HEK293 (cell line): ENCODE results near the gene FAM3C.

Experiments
- CTCF ChIA-PET: fragments of 350-600 bp; formaldehyde crosslinking; extraction: SDS; loops from one replicate; lab custom pipeline; 2021; ENCODE audit warnings: antibody characterized with exemption; lab: Yijun Ruan, JAX
- POLR2A ChIA-PET: fragments of 300-600 bp; formaldehyde crosslinking; extraction: SDS; loops from one replicate; lab custom pipeline; 2020; ENCODE audit warnings: antibody characterized with exemption, inconsistent platforms; lab: Yijun Ruan, JAX
- H3K27ac ChIP-seq: fragments of 200-500 bp; sonication (Bioruptor generic); 2 replicates; pipeline ENCODE4 v1.5.1; 2014; ENCODE audit warnings: low read depth, low read length, control low read depth, inconsistent platforms; ENCODE audit errors: extremely low read depth
- H3K36me3 ChIP-seq, 2 experiments: fragments of 200-500 bp in 1 of 2; sonication (Bioruptor generic) in 1 of 2; 1 replicate in 1 of 2; 2 replicates in 1 of 2; pipeline ENCODE4 v1.5.1; 2014 to 2017; ENCODE audit warnings: inconsistent platforms in 2 of 2, low read length in 2 of 2; ENCODE audit not compliant: control insufficient read depth in 2 of 2, insufficient read depth in 1 of 2
- H3K4me1 ChIP-seq: fragments of 200-500 bp; sonication (Bioruptor generic); 2 replicates; pipeline ENCODE4 v1.5.1; 2014; ENCODE audit warnings: mild to moderate bottlenecking, low read length, inconsistent platforms; ENCODE audit not compliant: control insufficient read depth, insufficient read depth
- H3K4me3 ChIP-seq: 2 replicates; pipeline ENCODE4 v1.5.1; 2011; ENCODE audit warnings: low read depth, mild to moderate bottlenecking, control low read depth, low read length, moderate library complexity
- H3K9me3 ChIP-seq: fragments of 200-500 bp; sonication (Bioruptor generic); 2 replicates; pipeline ENCODE4 v1.5.1; 2014; ENCODE audit warnings: low read depth, low read length, inconsistent platforms; ENCODE audit not compliant: control insufficient read depth, insufficient read depth
- HOXC10 ChIP-seq: sonication (generic); formaldehyde crosslinking; IDR thresholded peaks from 2 replicates; pipeline ENCODE4 v1.8.1; 2023; ENCODE audit warnings: mild to moderate bottlenecking, missing genetic modification reagents
- IKZF3 ChIP-seq: fragments of 450-650 bp; IDR thresholded peaks from 2 replicates; pipeline ENCODE4 v1.5.0; 2018; ENCODE audit warnings: missing biosample characterization, mild to moderate bottlenecking, missing genetic modification characterization, moderate library complexity
- KLF10 ChIP-seq: fragments of 450-650 bp; IDR thresholded peaks from 2 replicates; pipeline ENCODE4 v1.5.1; 2018; ENCODE audit warnings: missing biosample characterization, mild to moderate bottlenecking, missing genetic modification characterization
- MEIS1 ChIP-seq: sonication (generic); formaldehyde crosslinking; IDR thresholded peaks from 2 replicates; pipeline ENCODE4 v1.8.1; 2022; ENCODE audit warnings: missing genetic modification reagents, mild to moderate bottlenecking, borderline replicate concordance
- REPIN1 ChIP-seq: fragments of 450-650 bp; formaldehyde crosslinking; IDR thresholded peaks from 2 replicates; pipeline ENCODE4 v1.5.1; 2017; ENCODE audit warnings: missing biosample characterization, missing genetic modification characterization, low read depth
- WT1 ChIP-seq: fragments of 450-650 bp; formaldehyde crosslinking; IDR thresholded peaks from 2 replicates; pipeline ENCODE4 v1.5.1; 2016; ENCODE audit warnings: missing biosample characterization, missing genetic modification characterization
- ZNF140 ChIP-seq: fragments of 450-650 bp; formaldehyde crosslinking; IDR thresholded peaks from 2 replicates; pipeline ENCODE4 v1.5.1; 2016; ENCODE audit warnings: missing biosample characterization, missing genetic modification characterization
- ZNF175 ChIP-seq: fragments of 450-650 bp; formaldehyde crosslinking; IDR thresholded peaks from 2 replicates; pipeline ENCODE4 v1.5.1; 2016; ENCODE audit warnings: missing biosample characterization, missing genetic modification characterization
- ZNF221 ChIP-seq: fragments of 450-650 bp; formaldehyde crosslinking; IDR thresholded peaks from 2 replicates; pipeline ENCODE4 v1.5.1; 2017; ENCODE audit warnings: missing biosample characterization, missing genetic modification characterization, borderline replicate concordance
- ZNF223 ChIP-seq: fragments of 450-650 bp; formaldehyde crosslinking; IDR thresholded peaks from 2 replicates; pipeline ENCODE4 v1.5.1; 2016; ENCODE audit warnings: missing biosample characterization, missing genetic modification characterization
- ZNF354C ChIP-seq: fragments of 450-650 bp; formaldehyde crosslinking; IDR thresholded peaks from 2 replicates; pipeline ENCODE4 v1.5.1; 2016; ENCODE audit warnings: missing biosample characterization, missing genetic modification characterization, low read depth, borderline replicate concordance
- ZNF426 ChIP-seq: fragments of 450-650 bp; formaldehyde crosslinking; IDR thresholded peaks from 2 replicates; pipeline ENCODE4 v1.5.1; 2017; ENCODE audit warnings: missing biosample characterization, missing genetic modification characterization, mild to moderate bottlenecking, inconsistent platforms, moderate library complexity
- ZNF514 ChIP-seq: fragments of 450-650 bp; formaldehyde crosslinking; IDR thresholded peaks from 2 replicates; pipeline ENCODE4 v1.5.1; 2016; ENCODE audit warnings: missing biosample characterization, missing genetic modification characterization
- ZNF529 ChIP-seq: fragments of 450-650 bp; formaldehyde crosslinking; IDR thresholded peaks from 2 replicates; pipeline ENCODE4 v1.5.1; 2017; ENCODE audit warnings: missing genetic modification characterization, missing biosample characterization; ENCODE audit not compliant: insufficient replicate concordance
- ZNF596 ChIP-seq: fragments of 450-650 bp; IDR thresholded peaks from 2 replicates; pipeline ENCODE4 v1.5.0; 2018; ENCODE audit warnings: missing biosample characterization, mild to moderate bottlenecking, missing genetic modification characterization, moderate library complexity
- ZNF624 ChIP-seq: fragments of 450-650 bp; formaldehyde crosslinking; IDR thresholded peaks from 2 replicates; pipeline ENCODE4 v1.5.1; 2017; ENCODE audit warnings: missing biosample characterization, missing genetic modification characterization
- ZNF76 ChIP-seq: fragments of 450-650 bp; formaldehyde crosslinking; IDR thresholded peaks from 2 replicates; pipeline ENCODE4; 2016; ENCODE audit warnings: low read depth, missing biosample characterization, missing genetic modification characterization, borderline replicate concordance
- TF ChIP-seq, protein P1 (sequence below): fragments of 450-650 bp; formaldehyde crosslinking; IDR thresholded peaks from 2 replicates; pipeline ENCODE4 v1.5.1; 2016; ENCODE audit warnings: missing biosample characterization, missing genetic modification characterization
- TF ChIP-seq, protein P2 (sequence below): IDR thresholded peaks from 2 replicates; pipeline ENCODE4 v1.6.1; 2011; ENCODE audit warnings: mild to moderate bottlenecking, low read depth, low read length, borderline replicate concordance
- TF ChIP-seq, protein P3 (sequence below): fragments of 450-650 bp; formaldehyde crosslinking; IDR thresholded peaks from 2 replicates; pipeline ENCODE4 v1.5.1; 2016; ENCODE audit warnings: missing biosample characterization, missing genetic modification characterization
- TF ChIP-seq, protein P4 (sequence below): fragments of 450-650 bp; formaldehyde crosslinking; IDR thresholded peaks from 2 replicates; pipeline ENCODE4 v1.5.1; 2016; ENCODE audit warnings: missing biosample characterization, missing genetic modification characterization
- TF ChIP-seq, protein P5 (sequence below): fragments of 450-650 bp; formaldehyde crosslinking; IDR thresholded peaks from 2 replicates; pipeline ENCODE4 v1.5.1; 2016; ENCODE audit warnings: missing biosample characterization, missing genetic modification characterization, borderline replicate concordance

The FAM3C gene

DNA sequence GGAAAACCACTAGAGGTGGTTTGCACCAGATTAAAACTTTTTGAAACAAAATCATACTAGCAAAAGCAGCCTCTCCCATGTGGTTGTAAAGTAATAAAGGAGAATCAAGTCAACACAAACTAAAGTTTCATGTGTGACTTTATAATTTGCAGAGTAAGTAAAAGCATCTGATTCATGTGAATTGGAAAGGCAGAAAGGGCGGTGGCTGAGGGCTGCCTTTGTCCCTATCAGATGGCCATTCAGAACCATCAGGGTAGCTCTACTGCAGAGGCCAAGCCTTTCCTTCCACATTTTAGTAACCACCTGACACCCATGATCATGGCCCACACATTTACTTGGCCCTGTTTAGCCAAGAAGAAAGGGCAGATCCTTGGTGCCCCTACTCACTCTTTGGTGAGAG is 51.6 kb downstream of the FAM3C start:
- peaks cover 0 to 6% of the 10 kb centered on the region in 2 experiments; a peak in 1 of 3 replicates for H3K36me3 ChIP-seq
- no peak overlapping the region for H3K4me3 ChIP-seq
- CTCF ChIA-PET = interaction anchor here (1.0 to 1.5 kb wide), 2 partner anchors 22 to 203 kb away, joined by 3 to 5 read pairs; no protein-coding TSS in a partner anchor
- H3K9me3 ChIP-seq = no peaks in the 10 kb centered on the region
- POLR2A ChIA-PET = no interaction called here
- no peaks in the 10 kb centered on the region for H3K4me1 ChIP-seq
- no peak overlapping the region for H3K27ac ChIP-seq
- TF ChIP-seq IKZF3 (tag by site-specific recombination) = no peak
- no peak for TF ChIP-seq ZNF514
- TF ChIP-seq ZNF221 (tag by site-specific recombination) = no peak
- no peak for TF ChIP-seq ZNF223
- no peak for TF ChIP-seq ZNF140 (tag by site-specific recombination)
- TF ChIP-seq, protein P1, sequence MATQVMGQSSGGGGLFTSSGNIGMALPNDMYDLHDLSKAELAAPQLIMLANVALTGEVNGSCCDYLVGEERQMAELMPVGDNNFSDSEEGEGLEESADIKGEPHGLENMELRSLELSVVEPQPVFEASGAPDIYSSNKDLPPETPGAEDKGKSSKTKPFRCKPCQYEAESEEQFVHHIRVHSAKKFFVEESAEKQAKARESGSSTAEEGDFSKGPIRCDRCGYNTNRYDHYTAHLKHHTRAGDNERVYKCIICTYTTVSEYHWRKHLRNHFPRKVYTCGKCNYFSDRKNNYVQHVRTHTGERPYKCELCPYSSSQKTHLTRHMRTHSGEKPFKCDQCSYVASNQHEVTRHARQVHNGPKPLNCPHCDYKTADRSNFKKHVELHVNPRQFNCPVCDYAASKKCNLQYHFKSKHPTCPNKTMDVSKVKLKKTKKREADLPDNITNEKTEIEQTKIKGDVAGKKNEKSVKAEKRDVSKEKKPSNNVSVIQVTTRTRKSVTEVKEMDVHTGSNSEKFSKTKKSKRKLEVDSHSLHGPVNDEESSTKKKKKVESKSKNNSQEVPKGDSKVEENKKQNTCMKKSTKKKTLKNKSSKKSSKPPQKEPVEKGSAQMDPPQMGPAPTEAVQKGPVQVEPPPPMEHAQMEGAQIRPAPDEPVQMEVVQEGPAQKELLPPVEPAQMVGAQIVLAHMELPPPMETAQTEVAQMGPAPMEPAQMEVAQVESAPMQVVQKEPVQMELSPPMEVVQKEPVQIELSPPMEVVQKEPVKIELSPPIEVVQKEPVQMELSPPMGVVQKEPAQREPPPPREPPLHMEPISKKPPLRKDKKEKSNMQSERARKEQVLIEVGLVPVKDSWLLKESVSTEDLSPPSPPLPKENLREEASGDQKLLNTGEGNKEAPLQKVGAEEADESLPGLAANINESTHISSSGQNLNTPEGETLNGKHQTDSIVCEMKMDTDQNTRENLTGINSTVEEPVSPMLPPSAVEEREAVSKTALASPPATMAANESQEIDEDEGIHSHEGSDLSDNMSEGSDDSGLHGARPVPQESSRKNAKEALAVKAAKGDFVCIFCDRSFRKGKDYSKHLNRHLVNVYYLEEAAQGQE = no peak
- TF ChIP-seq, protein P2, sequence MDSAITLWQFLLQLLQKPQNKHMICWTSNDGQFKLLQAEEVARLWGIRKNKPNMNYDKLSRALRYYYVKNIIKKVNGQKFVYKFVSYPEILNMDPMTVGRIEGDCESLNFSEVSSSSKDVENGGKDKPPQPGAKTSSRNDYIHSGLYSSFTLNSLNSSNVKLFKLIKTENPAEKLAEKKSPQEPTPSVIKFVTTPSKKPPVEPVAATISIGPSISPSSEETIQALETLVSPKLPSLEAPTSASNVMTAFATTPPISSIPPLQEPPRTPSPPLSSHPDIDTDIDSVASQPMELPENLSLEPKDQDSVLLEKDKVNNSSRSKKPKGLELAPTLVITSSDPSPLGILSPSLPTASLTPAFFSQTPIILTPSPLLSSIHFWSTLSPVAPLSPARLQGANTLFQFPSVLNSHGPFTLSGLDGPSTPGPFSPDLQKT = no peak
- TF ChIP-seq HOXC10 = no peak
- TF ChIP-seq, protein P3, sequence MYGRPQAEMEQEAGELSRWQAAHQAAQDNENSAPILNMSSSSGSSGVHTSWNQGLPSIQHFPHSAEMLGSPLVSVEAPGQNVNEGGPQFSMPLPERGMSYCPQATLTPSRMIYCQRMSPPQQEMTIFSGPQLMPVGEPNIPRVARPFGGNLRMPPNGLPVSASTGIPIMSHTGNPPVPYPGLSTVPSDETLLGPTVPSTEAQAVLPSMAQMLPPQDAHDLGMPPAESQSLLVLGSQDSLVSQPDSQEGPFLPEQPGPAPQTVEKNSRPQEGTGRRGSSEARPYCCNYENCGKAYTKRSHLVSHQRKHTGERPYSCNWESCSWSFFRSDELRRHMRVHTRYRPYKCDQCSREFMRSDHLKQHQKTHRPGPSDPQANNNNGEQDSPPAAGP (tag by site-specific recombination) = no peak
- TF ChIP-seq, protein P4, sequence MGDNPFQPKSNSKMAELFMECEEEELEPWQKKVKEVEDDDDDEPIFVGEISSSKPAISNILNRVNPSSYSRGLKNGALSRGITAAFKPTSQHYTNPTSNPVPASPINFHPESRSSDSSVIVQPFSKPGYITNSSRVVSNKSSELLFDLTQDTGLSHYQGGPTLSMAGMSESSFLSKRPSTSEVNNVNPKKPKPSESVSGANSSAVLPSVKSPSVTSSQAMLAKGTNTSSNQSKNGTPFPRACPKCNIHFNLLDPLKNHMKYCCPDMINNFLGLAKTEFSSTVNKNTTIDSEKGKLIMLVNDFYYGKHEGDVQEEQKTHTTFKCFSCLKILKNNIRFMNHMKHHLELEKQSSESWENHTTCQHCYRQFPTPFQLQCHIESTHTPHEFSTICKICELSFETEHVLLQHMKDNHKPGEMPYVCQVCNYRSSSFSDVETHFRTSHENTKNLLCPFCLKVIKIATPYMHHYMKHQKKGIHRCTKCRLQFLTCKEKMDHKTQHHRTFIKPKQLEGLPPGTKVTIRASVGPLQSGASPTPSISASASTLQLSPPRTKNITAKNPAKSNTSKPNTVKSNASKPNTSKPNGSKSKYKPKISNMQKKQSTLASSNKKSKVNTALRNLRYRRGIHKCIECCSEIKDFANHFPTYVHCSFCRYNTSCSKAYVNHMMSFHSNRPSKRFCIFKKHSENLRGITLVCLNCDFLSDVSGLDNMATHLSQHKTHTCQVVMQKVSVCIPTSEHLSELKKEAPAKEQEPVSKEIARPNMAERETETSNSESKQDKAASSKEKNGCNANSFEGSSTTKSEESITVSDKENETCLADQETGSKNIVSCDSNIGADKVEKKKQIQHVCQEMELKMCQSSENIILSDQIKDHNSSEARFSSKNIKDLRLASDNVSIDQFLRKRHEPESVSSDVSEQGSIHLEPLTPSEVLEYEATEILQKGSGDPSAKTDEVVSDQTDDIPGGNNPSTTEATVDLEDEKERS (tag by site-specific recombination) = no peak
- no peak for TF ChIP-seq ZNF175 (tag by site-specific recombination)
- no peak for TF ChIP-seq ZNF354C (tag by site-specific recombination)
- TF ChIP-seq KLF10 (tag by site-specific recombination) = no peak
- TF ChIP-seq MEIS1 (CRISPR knock-in tag) = no peak
- no peak for TF ChIP-seq ZNF529
- no peak for TF ChIP-seq ZNF624 (tag by site-specific recombination)
- TF ChIP-seq WT1 (tag by site-specific recombination) = no peak

DNA sequence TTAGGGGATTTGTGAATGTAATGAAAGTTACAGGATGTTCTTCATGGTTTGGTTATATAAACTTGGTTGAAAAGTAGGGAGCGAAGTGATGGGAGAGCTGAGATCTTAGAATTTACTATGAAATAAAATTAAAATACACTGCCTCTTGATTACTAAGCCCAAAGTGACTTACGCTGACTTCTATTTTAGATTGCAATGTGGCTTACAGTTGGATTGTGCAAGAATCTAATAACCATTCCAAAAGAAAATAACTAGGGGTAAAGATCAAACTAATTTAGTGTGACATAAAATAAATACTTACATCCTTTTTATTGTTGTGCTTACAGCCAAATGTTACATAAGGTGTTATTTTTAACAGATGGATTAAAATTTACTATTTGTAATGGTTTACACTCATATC is 52.0 kb downstream of the FAM3C start:
- Histone ChIP-seq H3K4me3 (no peak overlapping the region), H3K4me1 (no peaks in the 10 kb centered on the region), H3K27ac (no peak overlapping the region), H3K36me3 (peaks cover 0 to 6% of the 10 kb centered on the region in 2 experiments; a peak in 1 of 3 replicates), H3K9me3 (no peaks in the 10 kb centered on the region)
- CTCF ChIA-PET = interaction anchor here (1.0 to 1.5 kb wide), 2 partner anchors 23 to 203 kb away, joined by 3 to 5 read pairs; no protein-coding TSS in a partner anchor
- POLR2A ChIA-PET = no interaction called here
- TF ChIP-seq, protein P5, sequence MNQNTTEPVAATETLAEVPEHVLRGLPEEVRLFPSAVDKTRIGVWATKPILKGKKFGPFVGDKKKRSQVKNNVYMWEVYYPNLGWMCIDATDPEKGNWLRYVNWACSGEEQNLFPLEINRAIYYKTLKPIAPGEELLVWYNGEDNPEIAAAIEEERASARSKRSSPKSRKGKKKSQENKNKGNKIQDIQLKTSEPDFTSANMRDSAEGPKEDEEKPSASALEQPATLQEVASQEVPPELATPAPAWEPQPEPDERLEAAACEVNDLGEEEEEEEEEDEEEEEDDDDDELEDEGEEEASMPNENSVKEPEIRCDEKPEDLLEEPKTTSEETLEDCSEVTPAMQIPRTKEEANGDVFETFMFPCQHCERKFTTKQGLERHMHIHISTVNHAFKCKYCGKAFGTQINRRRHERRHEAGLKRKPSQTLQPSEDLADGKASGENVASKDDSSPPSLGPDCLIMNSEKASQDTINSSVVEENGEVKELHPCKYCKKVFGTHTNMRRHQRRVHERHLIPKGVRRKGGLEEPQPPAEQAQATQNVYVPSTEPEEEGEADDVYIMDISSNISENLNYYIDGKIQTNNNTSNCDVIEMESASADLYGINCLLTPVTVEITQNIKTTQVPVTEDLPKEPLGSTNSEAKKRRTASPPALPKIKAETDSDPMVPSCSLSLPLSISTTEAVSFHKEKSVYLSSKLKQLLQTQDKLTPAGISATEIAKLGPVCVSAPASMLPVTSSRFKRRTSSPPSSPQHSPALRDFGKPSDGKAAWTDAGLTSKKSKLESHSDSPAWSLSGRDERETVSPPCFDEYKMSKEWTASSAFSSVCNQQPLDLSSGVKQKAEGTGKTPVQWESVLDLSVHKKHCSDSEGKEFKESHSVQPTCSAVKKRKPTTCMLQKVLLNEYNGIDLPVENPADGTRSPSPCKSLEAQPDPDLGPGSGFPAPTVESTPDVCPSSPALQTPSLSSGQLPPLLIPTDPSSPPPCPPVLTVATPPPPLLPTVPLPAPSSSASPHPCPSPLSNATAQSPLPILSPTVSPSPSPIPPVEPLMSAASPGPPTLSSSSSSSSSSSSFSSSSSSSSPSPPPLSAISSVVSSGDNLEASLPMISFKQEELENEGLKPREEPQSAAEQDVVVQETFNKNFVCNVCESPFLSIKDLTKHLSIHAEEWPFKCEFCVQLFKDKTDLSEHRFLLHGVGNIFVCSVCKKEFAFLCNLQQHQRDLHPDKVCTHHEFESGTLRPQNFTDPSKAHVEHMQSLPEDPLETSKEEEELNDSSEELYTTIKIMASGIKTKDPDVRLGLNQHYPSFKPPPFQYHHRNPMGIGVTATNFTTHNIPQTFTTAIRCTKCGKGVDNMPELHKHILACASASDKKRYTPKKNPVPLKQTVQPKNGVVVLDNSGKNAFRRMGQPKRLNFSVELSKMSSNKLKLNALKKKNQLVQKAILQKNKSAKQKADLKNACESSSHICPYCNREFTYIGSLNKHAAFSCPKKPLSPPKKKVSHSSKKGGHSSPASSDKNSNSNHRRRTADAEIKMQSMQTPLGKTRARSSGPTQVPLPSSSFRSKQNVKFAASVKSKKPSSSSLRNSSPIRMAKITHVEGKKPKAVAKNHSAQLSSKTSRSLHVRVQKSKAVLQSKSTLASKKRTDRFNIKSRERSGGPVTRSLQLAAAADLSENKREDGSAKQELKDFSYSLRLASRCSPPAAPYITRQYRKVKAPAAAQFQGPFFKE (tag by site-specific recombination) = no peak
- TF ChIP-seq REPIN1 (tag by site-specific recombination) = no peak
- no peak for TF ChIP-seq ZNF76
- TF ChIP-seq ZNF426 (tag by site-specific recombination) = no peak
- no peak for TF ChIP-seq ZNF596 (tag by site-specific recombination)
